CD4-positive, alpha-beta memory T cell (primary cell): ENCODE measurements around the gene TNFAIP2. TPM values are rescaled to one million over a fixed set of nuclear protein-coding genes. Genes with fewer than 3 reads are reported as not detected.

Experiments
- CTCF ChIA-PET: fragments of 350-600 bp; sonication (Branson Sonifier 250); formaldehyde crosslinking; loops from one replicate; lab custom pipeline; 2021; ENCODE audit warnings: inconsistent platforms; ENCODE audit not compliant: partially characterized antibody; lab: Charles Lee
- POLR2A ChIA-PET: fragments of 350-600 bp; sonication (Branson Sonifier 250); formaldehyde crosslinking; loops from one replicate; lab custom pipeline; 2021; ENCODE audit not compliant: partially characterized antibody; lab: Charles Lee
- DNase-seq, 5 donors: peaks; one replicate each; pipeline versions ENCODE4 v3.0.0 to v3.0.0-alpha.2; 2020 to 2022; ENCODE audit warnings: mixed read lengths in 1 of 5
- H3K27ac ChIP-seq: one replicate; pipeline ENCODE4 v1.7.0; 2013; ENCODE audit warnings: low read depth, low read length
- H3K27me3 ChIP-seq: 2 replicates; pipeline ENCODE4 v1.7.0; 2013; ENCODE audit warnings: mild to moderate bottlenecking, low read length, moderate library complexity; ENCODE audit not compliant: insufficient read depth
- H3K36me3 ChIP-seq: 2 replicates; pipeline ENCODE4 v1.7.0; 2013; ENCODE audit warnings: mild to moderate bottlenecking, low read length, moderate library complexity; ENCODE audit not compliant: insufficient read depth
- H3K4me1 ChIP-seq: 2 replicates; pipeline ENCODE4 v1.7.0; 2013; ENCODE audit warnings: mild to moderate bottlenecking, low read length, moderate library complexity; ENCODE audit not compliant: insufficient read depth
- H3K4me3 ChIP-seq, 2 donors: one replicate each; pipeline ENCODE4 v1.7.0; 2013; ENCODE audit warnings: low read length in 2 of 2, mild to moderate bottlenecking in 1 of 2
- H3K9me3 ChIP-seq, 2 donors: one replicate each; pipeline ENCODE4 v1.7.0; 2013; ENCODE audit warnings: low read length in 2 of 2, control low read depth in 1 of 2; ENCODE audit not compliant: control insufficient read depth in 1 of 2
- H3K27ac Mint-ChIP-seq, 7 donors: one replicate each; pipeline ENCODE4 v1.8.0; 2020 to 2021; ENCODE audit warnings: mixed read lengths in 7 of 7, mild to moderate bottlenecking in 6 of 7, inconsistent platforms in 3 of 7, moderate library complexity in 3 of 7
- H3K27me3 Mint-ChIP-seq, 2 donors: one replicate each; pipeline ENCODE4 v1.8.0; 2020 to 2021; ENCODE audit warnings: mixed read lengths in 2 of 2
- H3K36me3 Mint-ChIP-seq, 2 donors: one replicate each; pipeline ENCODE4 v1.8.0; 2020 to 2021; ENCODE audit warnings: mixed read lengths in 2 of 2, inconsistent platforms in 1 of 2, mild to moderate bottlenecking in 1 of 2
- H3K4me1 Mint-ChIP-seq, 4 donors: one replicate each; pipeline ENCODE4 v1.8.0; 2020 to 2021; ENCODE audit warnings: mixed read lengths in 4 of 4, mild to moderate bottlenecking in 1 of 4
- H3K4me3 Mint-ChIP-seq, 8 donors: one replicate each; pipeline ENCODE4 v1.8.0; 2020 to 2021; ENCODE audit warnings: mixed read lengths in 8 of 8, mild to moderate bottlenecking in 7 of 8, moderate library complexity in 6 of 8, inconsistent platforms in 3 of 8
- H3K9me3 Mint-ChIP-seq, 8 donors: one replicate each; pipeline ENCODE4 v1.8.0; 2020 to 2021; ENCODE audit warnings: mixed read lengths in 8 of 8, mild to moderate bottlenecking in 5 of 8, inconsistent platforms in 3 of 8, moderate library complexity in 1 of 8
- intact Hi-C: fragments of 100-400 bp; cut with micrococcal nuclease; formaldehyde crosslinking; loops from one replicate; pipeline ENCODE4 v1.15.1; 2023
- polyA plus RNA-seq, 2 donors: library from polyadenylated mRNA; unstranded; fragments of 300-500 nt; fragmentation: Illumina TruSeq; gene quantifications; one replicate each; pipeline ENCODE4 v1.2.3, GENCODE V29; 2021
- total RNA-seq, 2 experiments: library from RNA; stranded (reverse); gene quantifications; one replicate each; pipeline ENCODE4 v1.2.3, GENCODE V29; 2021

The TNFAIP2 gene
- total and polyA plus RNA-seq, 4 experiments from 2014 or later = 5.1 to 5.8 TPM; not detected in 2

GRCh38 chr14:103158688-103159087 lies 35.4 kb downstream of the TNFAIP2 start:
- POLR2A ChIA-PET = no interaction called here
- DNase-seq = no peak
- Mint-ChIP-seq H3K4me1 (no peaks in the 10 kb centered on the region), H3K9me3 (no peaks in the 10 kb centered on the region), H3K27me3 (peaks cover 6 to 8% of the 10 kb centered on the region in 2 donors), H3K36me3 (no peaks in the 10 kb centered on the region), H3K4me3 (no peak overlapping the region), H3K27ac (no peak overlapping the region)
- Histone ChIP-seq H3K36me3 (no peaks in the 10 kb centered on the region), H3K9me3 (no peaks in the 10 kb centered on the region), H3K27ac (no peak overlapping the region), H3K27me3 (no peaks in the 10 kb centered on the region), H3K4me3 (no peak overlapping the region), H3K4me1 (no peaks in the 10 kb centered on the region)
- intact Hi-C loops = no loop called here
- CTCF ChIA-PET = interaction anchor here (0.6 to 0.7 kb wide), 2 partner anchors 27 to 237 kb away, joined by 3 read pairs; no protein-coding TSS in a partner anchor

GRCh38 chr14:103160321-103161053 lies 37.2 kb downstream of the TNFAIP2 start:
- Histone ChIP-seq H3K9me3 (no peaks in the 10 kb centered on the region), H3K4me1 (no peaks in the 10 kb centered on the region), H3K36me3 (no peaks in the 10 kb centered on the region), H3K27me3 (no peaks in the 10 kb centered on the region), H3K4me3 (no peak overlapping the region), H3K27ac (no peak overlapping the region)
- intact Hi-C loops = no loop called here
- no peaks in the 10 kb centered on the region for H3K9me3 Mint-ChIP-seq
- H3K4me1 Mint-ChIP-seq = no peaks in the 10 kb centered on the region
- peaks cover 8 to 12% of the 10 kb centered on the region in 2 donors for H3K27me3 Mint-ChIP-seq
- H3K27ac Mint-ChIP-seq = no peak overlapping the region
- no peaks in the 10 kb centered on the region for H3K36me3 Mint-ChIP-seq
- DNase-seq = no peak
- no peak overlapping the region for H3K4me3 Mint-ChIP-seq
- ChIA-PET CTCF (no interaction called here), POLR2A (no interaction called here)

GRCh38 chr14:103161054-103161397 lies 37.8 kb downstream of the TNFAIP2 start:
- ChIA-PET CTCF (interaction anchor here (1.1 kb wide), 1 partner anchor 14 kb away, joined by 3 read pairs; no protein-coding TSS in a partner anchor), POLR2A (no interaction called here)
- Histone ChIP-seq H3K9me3 (no peaks in the 10 kb centered on the region), H3K36me3 (no peaks in the 10 kb centered on the region), H3K27ac (no peak overlapping the region), H3K4me3 (no peak overlapping the region), H3K4me1 (no peaks in the 10 kb centered on the region), H3K27me3 (no peaks in the 10 kb centered on the region)
- peaks cover 8 to 12% of the 10 kb centered on the region in 2 donors for H3K27me3 Mint-ChIP-seq
- intact Hi-C loops = no loop called here
- no peak overlapping the region for H3K27ac Mint-ChIP-seq
- H3K36me3 Mint-ChIP-seq = no peaks in the 10 kb centered on the region
- H3K4me1 Mint-ChIP-seq = no peaks in the 10 kb centered on the region
- H3K9me3 Mint-ChIP-seq = no peaks in the 10 kb centered on the region
- H3K4me3 Mint-ChIP-seq = no peak overlapping the region
- no peak for DNase-seq

- no peaks in the 10 kb centered on the region for H3K4me1 Mint-ChIP-seq
- Histone ChIP-seq H3K27ac (no peak overlapping the region), H3K4me3 (no peak overlapping the region), H3K27me3 (no peaks in the 10 kb centered on the region), H3K4me1 (no peaks in the 10 kb centered on the region), H3K9me3 (no peaks in the 10 kb centered on the region), H3K36me3 (no peaks in the 10 kb centered on the region)
- H3K9me3 Mint-ChIP-seq = peaks cover 0 to 18% (median 1%) of the 10 kb centered on the region in 8 donors
- H3K27ac Mint-ChIP-seq = no peak overlapping the region
- intact Hi-C loops = no loop called here
- DNase-seq = no peak
- H3K36me3 Mint-ChIP-seq = no peaks in the 10 kb centered on the region
- CTCF ChIA-PET = interaction anchor here (0.7 kb wide), 1 partner anchor 705 kb away, joined by 4 read pairs; no protein-coding TSS in a partner anchor
- H3K4me3 Mint-ChIP-seq = no peak overlapping the region
- POLR2A ChIA-PET = no interaction called here
- peaks cover 13 to 16% of the 10 kb centered on the region in 2 donors for H3K27me3 Mint-ChIP-seq
Measured at GRCh38 chr14:103163199-103163598, 39.9 kb downstream of the TNFAIP2 start.

- H3K4me3 Mint-ChIP-seq = no peak overlapping the region
- DNase-seq = no peak
- CTCF ChIA-PET = interaction anchor here (0.5 to 0.7 kb wide), 2 partner anchors 41 to 706 kb away, joined by 3 to 4 read pairs; no protein-coding TSS in a partner anchor
- intact Hi-C loops = no loop called here
- no peaks in the 10 kb centered on the region for H3K9me3 ChIP-seq
- H3K27ac ChIP-seq = no peak overlapping the region
- no peaks in the 10 kb centered on the region for H3K36me3 Mint-ChIP-seq
- POLR2A ChIA-PET = no interaction called here
- peaks cover 13 to 16% of the 10 kb centered on the region in 2 donors for H3K27me3 Mint-ChIP-seq
- H3K36me3 ChIP-seq = no peaks in the 10 kb centered on the region
- no peak overlapping the region for H3K4me3 ChIP-seq
- no peaks in the 10 kb centered on the region for H3K4me1 ChIP-seq
- no peaks in the 10 kb centered on the region for H3K4me1 Mint-ChIP-seq
- no peaks in the 10 kb centered on the region for H3K27me3 ChIP-seq
- H3K27ac Mint-ChIP-seq = no peak overlapping the region
- peaks cover 0 to 25% (median 5%) of the 10 kb centered on the region in 8 donors for H3K9me3 Mint-ChIP-seq
Measured at GRCh38 chr14:103164006-103164405, 40.7 kb downstream of the TNFAIP2 start.

- Histone ChIP-seq H3K4me1 (no peaks in the 10 kb centered on the region), H3K27me3 (no peaks in the 10 kb centered on the region), H3K4me3 (no peak overlapping the region), H3K9me3 (no peaks in the 10 kb centered on the region), H3K36me3 (no peaks in the 10 kb centered on the region), H3K27ac (no peak overlapping the region)
- no peaks in the 10 kb centered on the region for H3K4me1 Mint-ChIP-seq
- H3K27ac Mint-ChIP-seq = no peak overlapping the region
- CTCF ChIA-PET = no interaction called here
- no peak for DNase-seq
- POLR2A ChIA-PET = no interaction called here
- peaks cover 0 to 30% (median 6%) of the 10 kb centered on the region in 8 donors for H3K9me3 Mint-ChIP-seq
- H3K4me3 Mint-ChIP-seq = no peak overlapping the region
- intact Hi-C loops = no loop called here
- H3K27me3 Mint-ChIP-seq = peaks cover 12 to 13% of the 10 kb centered on the region in 2 donors
- no peaks in the 10 kb centered on the region for H3K36me3 Mint-ChIP-seq
Measured at GRCh38 chr14:103164779-103165178, 41.5 kb downstream of the TNFAIP2 start.

- ChIA-PET POLR2A (no interaction called here), CTCF (no interaction called here)
- no peaks in the 10 kb centered on the region for H3K27me3 ChIP-seq
- intact Hi-C loops = no loop called here
- Mint-ChIP-seq H3K27me3 (peaks cover 13 to 17% of the 10 kb centered on the region in 2 donors), H3K4me3 (no peak overlapping the region), H3K36me3 (peaks cover 0 to 5% of the 10 kb centered on the region in 2 donors), H3K27ac (no peak overlapping the region), H3K9me3 (peaks cover 0 to 35% (median 9%) of the 10 kb centered on the region in 8 donors), H3K4me1 (no peaks in the 10 kb centered on the region)
- no peaks in the 10 kb centered on the region for H3K4me1 ChIP-seq
- H3K9me3 ChIP-seq = no peaks in the 10 kb centered on the region
- H3K36me3 ChIP-seq = no peaks in the 10 kb centered on the region
- no peak for DNase-seq
- no peak overlapping the region for H3K27ac ChIP-seq
- no peak overlapping the region for H3K4me3 ChIP-seq
Measured at GRCh38 chr14:103165323-103165722, 42.1 kb downstream of the TNFAIP2 start.
